Fibroblast of lung (primary cell): ENCODE results near the gene SLC16A2.

Source experiments
- EZH2 ChIP-seq: IDR thresholded peaks from 2 replicates; pipeline ENCODE4 v1.5.1; 2012; ENCODE audit warnings: low read length, control low read depth, mild to moderate bottlenecking; ENCODE audit errors: missing control alignments
- TF ChIP-seq, protein P1 (sequence below), 2 donors: IDR thresholded peaks in 1 of 2; conservative IDR thresholded peaks in 1 of 2; 1 replicate in 1 of 2; 2 replicates in 1 of 2; pipeline ENCODE4 v1.5.1; 2011 to 2012; ENCODE audit warnings: low read length in 2 of 2, control low read depth in 1 of 2, inconsistent platforms in 1 of 2, low read depth in 1 of 2, mild to moderate bottlenecking in 1 of 2

DNA sequence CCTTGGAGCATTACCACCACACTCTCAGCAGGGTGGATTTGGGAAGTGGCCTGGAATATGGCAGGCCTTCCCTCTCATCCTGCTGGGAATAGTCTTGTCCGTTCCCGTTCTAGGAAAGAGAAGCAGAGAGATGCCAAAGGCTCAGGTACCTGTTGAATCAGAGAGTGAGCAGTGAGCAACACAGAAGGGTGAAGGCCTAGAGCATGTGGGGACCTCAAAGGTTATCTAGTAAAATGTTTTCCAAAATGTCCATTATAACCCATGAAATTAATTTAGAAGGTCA is 30.8 kb downstream of the SLC16A2 start:
- TF ChIP-seq, protein P1, sequence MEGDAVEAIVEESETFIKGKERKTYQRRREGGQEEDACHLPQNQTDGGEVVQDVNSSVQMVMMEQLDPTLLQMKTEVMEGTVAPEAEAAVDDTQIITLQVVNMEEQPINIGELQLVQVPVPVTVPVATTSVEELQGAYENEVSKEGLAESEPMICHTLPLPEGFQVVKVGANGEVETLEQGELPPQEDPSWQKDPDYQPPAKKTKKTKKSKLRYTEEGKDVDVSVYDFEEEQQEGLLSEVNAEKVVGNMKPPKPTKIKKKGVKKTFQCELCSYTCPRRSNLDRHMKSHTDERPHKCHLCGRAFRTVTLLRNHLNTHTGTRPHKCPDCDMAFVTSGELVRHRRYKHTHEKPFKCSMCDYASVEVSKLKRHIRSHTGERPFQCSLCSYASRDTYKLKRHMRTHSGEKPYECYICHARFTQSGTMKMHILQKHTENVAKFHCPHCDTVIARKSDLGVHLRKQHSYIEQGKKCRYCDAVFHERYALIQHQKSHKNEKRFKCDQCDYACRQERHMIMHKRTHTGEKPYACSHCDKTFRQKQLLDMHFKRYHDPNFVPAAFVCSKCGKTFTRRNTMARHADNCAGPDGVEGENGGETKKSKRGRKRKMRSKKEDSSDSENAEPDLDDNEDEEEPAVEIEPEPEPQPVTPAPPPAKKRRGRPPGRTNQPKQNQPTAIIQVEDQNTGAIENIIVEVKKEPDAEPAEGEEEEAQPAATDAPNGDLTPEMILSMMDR (conservative IDR thresholded peaks at IDR 0.05 in 1 of 2, IDR thresholded peaks at IDR 0.05 in 1 of 2; ENCODE audit: low read depth in 1 of 2, low read length in 2 of 2), result no peak
- no peak for TF ChIP-seq EZH2
